Activated naive CD4-positive, alpha-beta T cell treated with anti-CD3 and anti-CD28 coated beads, Interleukin-2, amount 50 U/mL, for 16 hours (primary cell): Measurements from ENCODE around the gene TRIO.
"Not testable (repeated sequence)": the region's sequence is repeated elsewhere in the genome, so short reads cannot be mapped to it uniquely, and the experiment has no call there.

ENCODE experiments used
- DNase-seq: peaks from one replicate; pipeline ENCODE4 v3.0.0-alpha.2; 2020

The TRIO gene

GRCh38 chr5:14142827-14143545 lies at the start of gene TRIO:
Gene TRIO, plus strand, starts transcription at chr5:14143342. Its CDS starts 384 bp downstream, at chr5:14143726.
- DNase-seq, result peak; percentile 80

- DNase-seq, result not testable (repeated sequence)
These were observed 45.8 kb upstream of the TRIO start for GRCh38 chr5:14097380-14097779.

- DNase-seq, result no peak
These were observed 45.1 kb upstream of the TRIO start for GRCh38 chr5:14097998-14098471.

GRCh38 chr5:14100281-14100680 lies 42.9 kb upstream of the TRIO start:
- no peak for DNase-seq

- no peak for DNase-seq
These were observed 41.2 kb upstream of the TRIO start for GRCh38 chr5:14101922-14102321.

GRCh38 chr5:14102666-14103065 lies 40.5 kb upstream of the TRIO start:
- no peak for DNase-seq

- DNase-seq, result no peak
These were observed 37.3 kb upstream of the TRIO start for GRCh38 chr5:14105718-14106410.

- no peak for DNase-seq
These were observed 35.6 kb upstream of the TRIO start for GRCh38 chr5:14107536-14107935.

- DNase-seq, result no peak
These were observed 34.8 kb upstream of the TRIO start for GRCh38 chr5:14108170-14108996.

GRCh38 chr5:14109041-14109747 lies 33.9 kb upstream of the TRIO start:
- peak; percentile 27 for DNase-seq

GRCh38 chr5:14109771-14110170 lies 33.4 kb upstream of the TRIO start:
- DNase-seq, result no peak

GRCh38 chr5:14110196-14110595 lies 32.9 kb upstream of the TRIO start:
- DNase-seq, result no peak

GRCh38 chr5:14110680-14111079 lies 32.5 kb upstream of the TRIO start:
- DNase-seq, result no peak

GRCh38 chr5:14112998-14113652 lies 30.0 kb upstream of the TRIO start:
- no peak for DNase-seq

GRCh38 chr5:14114615-14115251 lies 28.4 kb upstream of the TRIO start:
- no peak for DNase-seq

GRCh38 chr5:14115323-14115895 lies 27.7 kb upstream of the TRIO start:
- no peak for DNase-seq

- no peak for DNase-seq
These were observed 24.4 kb upstream of the TRIO start for GRCh38 chr5:14118551-14119320.

- no peak for DNase-seq
These were observed 23.0 kb upstream of the TRIO start for GRCh38 chr5:14120176-14120575.

- DNase-seq, result no peak
These were observed 21.6 kb upstream of the TRIO start for GRCh38 chr5:14121552-14121951.

GRCh38 chr5:14122089-14122488 lies 21.1 kb upstream of the TRIO start:
- DNase-seq, result no peak

GRCh38 chr5:14123551-14123950 lies 19.6 kb upstream of the TRIO start:
- DNase-seq, result no peak
